PC-3 (cell line): Measurements from ENCODE around the gene CDIP1.

ENCODE experiments used
- CTCF ChIP-seq: fragments of 300-600 bp; sonication (generic); conservative IDR thresholded peaks from 2 replicates; pipeline ENCODE4 v1.5.1; 2017; ENCODE audit warnings: antibody characterized with exemption, low read depth, mild to moderate bottlenecking, low read length
- EZH2 ChIP-seq: fragments of 300-600 bp; sonication (generic); IDR thresholded peaks from one replicate; pipeline ENCODE4 v1.6.1; 2017; ENCODE audit warnings: antibody characterized with exemption, mild to moderate bottlenecking, low read length; ENCODE audit not compliant: unreplicated experiment
- EZH2phosphoT487 ChIP-seq: fragments of 300-600 bp; sonication (generic); IDR thresholded peaks from 2 replicates; pipeline ENCODE4 v1.6.1; 2018; ENCODE audit warnings: mild to moderate bottlenecking, antibody characterized with exemption, low read length, borderline replicate concordance

DNA sequence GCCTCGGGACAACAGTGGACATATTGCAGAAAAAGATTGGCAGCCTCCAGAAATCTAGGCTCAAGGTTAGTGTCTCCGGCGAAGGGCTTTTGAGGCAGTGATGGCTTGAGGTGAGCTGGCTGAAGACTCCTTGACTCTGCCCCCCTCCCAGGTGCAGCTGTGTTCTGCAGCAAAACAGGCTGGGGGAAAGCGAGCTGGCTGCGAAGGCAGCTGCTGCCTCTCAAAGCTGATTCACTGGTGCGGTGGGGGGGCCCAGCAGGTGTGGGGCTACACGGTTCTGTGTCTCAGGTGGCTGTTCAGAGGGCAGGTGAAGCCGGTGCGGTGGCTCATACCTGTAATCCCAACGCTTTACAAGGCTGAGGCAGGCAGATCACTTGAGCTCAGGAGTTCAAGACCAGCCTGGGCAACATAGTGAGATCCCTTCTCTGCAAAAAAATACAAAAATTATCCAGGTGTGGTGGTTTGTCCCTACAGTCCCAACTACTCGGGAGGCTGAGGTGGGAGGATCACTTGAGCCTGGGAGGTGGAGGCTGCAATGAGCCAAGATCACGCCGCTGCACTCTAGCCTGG lies 40.5 kb upstream of the CDIP1 start:
- TF ChIP-seq CTCF (no peak), EZH2phosphoT487 (no peak), EZH2 (no peak)
